Common myeloid progenitor, CD34-positive (primary cell): ENCODE measurements around the gene SLC24A3.

Experiments used
- CTCF ChIA-PET: fragments of 350-600 bp; sonication (Branson Sonifier 250); formaldehyde crosslinking; loops from one replicate; lab custom pipeline; 2021; ENCODE audit warnings: antibody characterized with exemption; lab: Charles Lee
- POLR2A ChIA-PET: fragments of 350-600 bp; sonication (Branson Sonifier 250); formaldehyde crosslinking; loops from one replicate; lab custom pipeline; 2021; ENCODE audit warnings: antibody characterized with exemption; lab: Charles Lee
- DNase-seq, 3 donors: peaks; one replicate each; pipeline versions ENCODE4 v3.0.0 to v3.0.0-alpha.2; 2013
- H3K27ac ChIP-seq, 2 experiments: 1 replicate in 1 of 2; 2 replicates in 1 of 2; pipeline ENCODE4 v1.7.0; 2013; ENCODE audit warnings: inconsistent platforms in 2 of 2, low read length in 2 of 2, mild to moderate bottlenecking in 2 of 2, low read depth in 1 of 2, moderate library complexity in 1 of 2; ENCODE audit not compliant: severe bottlenecking in 2 of 2, insufficient read depth in 1 of 2, poor library complexity in 1 of 2
- H3K27me3 ChIP-seq, 5 experiments: replicated peaks in 2 of 5; 1 replicate in 3 of 5; 2 replicates in 2 of 5; pipeline versions ENCODE4 v1.6.1 to v1.7.0; 2013; ENCODE audit warnings: low read length in 4 of 5, mild to moderate bottlenecking in 2 of 5, moderate library complexity in 2 of 5, inconsistent platforms in 1 of 5; ENCODE audit not compliant: insufficient read depth in 5 of 5, control insufficient read depth in 4 of 5
- H3K36me3 ChIP-seq, 4 experiments: 1 replicate in 2 of 4; 2 replicates in 2 of 4; pipeline versions ENCODE4 v1.6.1 to v1.7.0; 2013; ENCODE audit warnings: low read length in 3 of 4, control low read depth in 1 of 4, mild to moderate bottlenecking in 1 of 4; ENCODE audit not compliant: control insufficient read depth in 4 of 4, insufficient read depth in 4 of 4
- H3K4me1 ChIP-seq, 4 experiments: 1 replicate in 3 of 4; 2 replicates in 1 of 4; pipeline versions ENCODE4 v1.6.1 to v1.7.1; 2013; ENCODE audit warnings: low read length in 3 of 4, mild to moderate bottlenecking in 3 of 4, control low read depth in 1 of 4, inconsistent platforms in 1 of 4, moderate library complexity in 1 of 4; ENCODE audit not compliant: control insufficient read depth in 4 of 4, insufficient read depth in 4 of 4; ENCODE audit errors: control extremely low read depth in 1 of 4
- H3K4me3 ChIP-seq, 7 experiments: 1 replicate in 4 of 7; 2 replicates in 3 of 7; pipeline versions ENCODE4 v1.5.1 to v1.7.0; 2013; ENCODE audit warnings: mild to moderate bottlenecking in 7 of 7, low read length in 6 of 7, moderate library complexity in 6 of 7, inconsistent platforms in 2 of 7, low read depth in 2 of 7, control low read depth in 1 of 7; ENCODE audit not compliant: insufficient read depth in 4 of 7, control insufficient read depth in 1 of 7; ENCODE audit errors: extremely low read depth in 1 of 7
- H3K9me3 ChIP-seq, 5 experiments: 1 replicate in 4 of 5; 2 replicates in 1 of 5; pipeline versions ENCODE4 v1.6.1 to v1.7.1; 2013; ENCODE audit warnings: low read length in 4 of 5, mild to moderate bottlenecking in 2 of 5, inconsistent platforms in 1 of 5, low read depth in 1 of 5, moderate library complexity in 1 of 5; ENCODE audit not compliant: control insufficient read depth in 4 of 5, insufficient read depth in 2 of 5; ENCODE audit errors: control extremely low read depth in 1 of 5
- whole genome bisulfite sequencing: methylation state at CpG from one replicate; pipeline ENCODE4 v1.1.5; 2013; ENCODE audit not compliant: insufficient coverage; 5-methylcytosine and 5-hydroxymethylcytosine counted together

Gene SLC24A3

DNA sequence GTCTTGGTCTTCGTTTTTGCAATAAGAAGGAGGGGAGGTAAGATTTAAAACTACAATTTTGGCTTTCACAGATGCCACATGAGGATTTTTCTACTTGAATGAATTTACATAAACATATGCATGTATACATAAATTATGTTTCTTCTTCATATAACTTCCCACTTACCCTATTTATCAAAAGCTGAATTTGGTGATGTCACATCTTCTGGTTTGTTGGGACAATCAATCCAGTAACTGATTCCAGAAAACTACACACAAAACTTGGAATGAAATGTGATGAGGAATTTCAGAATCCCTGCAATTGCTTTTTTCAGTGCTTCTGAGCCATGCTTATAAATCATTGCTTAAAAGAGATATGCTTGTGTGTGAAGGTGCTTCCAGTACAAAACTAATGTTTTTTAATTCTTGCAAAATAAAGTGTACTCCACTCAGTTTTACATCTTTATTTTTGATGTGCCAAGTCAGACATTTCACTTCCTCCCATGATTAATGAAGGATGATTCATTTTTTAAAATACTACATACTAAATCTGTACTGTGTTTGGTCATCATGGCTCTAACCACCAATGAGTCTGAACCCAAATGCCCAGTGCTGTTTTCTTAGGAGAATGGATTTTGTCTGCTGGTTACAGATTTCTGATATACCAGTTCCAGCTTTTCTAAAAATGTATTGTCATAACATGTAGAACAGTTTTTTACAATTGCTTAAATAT lies 513.5 kb downstream of the SLC24A3 start:
- H3K9me3 ChIP-seq: peaks cover 0 to 2% (median 0%) of the 10 kb centered on the region in 5 experiments
- CTCF ChIA-PET: interaction anchor here (1.1 kb wide), 1 partner anchor 84 kb away, joined by 3 read pairs; no protein-coding TSS in a partner anchor
- POLR2A ChIA-PET: no interaction called here
- H3K36me3 ChIP-seq: no peaks in the 10 kb centered on the region
- no peaks in the 10 kb centered on the region for H3K27me3 ChIP-seq
- H3K4me1 ChIP-seq: peaks cover 0 to 12% (median 3%) of the 10 kb centered on the region in 4 experiments
- WGBS: no CpG with 5 or more reads among the region's 1 CpG
- DNase-seq: no peak
- no peak overlapping the region for H3K27ac ChIP-seq
- H3K4me3 ChIP-seq: no peak overlapping the region

DNA sequence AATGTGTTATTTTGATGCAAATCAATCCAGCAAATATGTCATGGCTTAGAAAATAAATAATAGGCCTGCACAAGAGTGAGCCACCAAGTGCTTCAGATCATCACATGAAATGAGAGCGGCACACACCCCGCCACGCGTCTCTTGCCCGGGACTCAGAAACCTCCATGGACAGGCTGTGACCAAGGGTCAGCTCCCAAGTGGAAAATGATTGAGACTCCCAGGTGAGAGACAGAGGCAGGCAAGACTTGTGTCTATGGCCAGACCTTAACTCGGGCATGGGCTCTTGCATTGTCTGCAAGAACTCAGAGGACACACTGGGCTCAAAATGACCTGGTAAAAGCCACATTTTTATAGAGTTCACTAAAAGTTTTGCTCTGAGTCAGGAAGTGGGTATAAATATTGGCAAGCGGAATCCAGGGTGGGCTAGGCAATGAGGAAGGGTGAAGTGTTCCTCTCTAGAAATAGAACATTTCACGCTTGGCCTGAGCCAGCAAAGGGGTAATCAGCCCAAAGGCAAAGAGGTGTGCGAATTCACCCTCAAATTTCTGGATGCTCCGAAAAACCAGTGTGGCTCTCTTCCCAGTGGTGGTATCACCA lies 514.9 kb downstream of the SLC24A3 start:
- ChIA-PET CTCF (no interaction called here), POLR2A (no interaction called here)
- no peak overlapping the region for H3K27ac ChIP-seq
- DNase-seq: no peak
- peaks cover 0 to 2% (median 0%) of the 10 kb centered on the region in 5 experiments for H3K9me3 ChIP-seq
- H3K4me3 ChIP-seq: no peak overlapping the region
- H3K27me3 ChIP-seq: no peaks in the 10 kb centered on the region
- no peaks in the 10 kb centered on the region for H3K36me3 ChIP-seq
- 92% methylated on average over 9 of the region's 10 CpGs for WGBS
- peaks cover 0 to 12% (median 3%) of the 10 kb centered on the region in 4 experiments for H3K4me1 ChIP-seq

DNA sequence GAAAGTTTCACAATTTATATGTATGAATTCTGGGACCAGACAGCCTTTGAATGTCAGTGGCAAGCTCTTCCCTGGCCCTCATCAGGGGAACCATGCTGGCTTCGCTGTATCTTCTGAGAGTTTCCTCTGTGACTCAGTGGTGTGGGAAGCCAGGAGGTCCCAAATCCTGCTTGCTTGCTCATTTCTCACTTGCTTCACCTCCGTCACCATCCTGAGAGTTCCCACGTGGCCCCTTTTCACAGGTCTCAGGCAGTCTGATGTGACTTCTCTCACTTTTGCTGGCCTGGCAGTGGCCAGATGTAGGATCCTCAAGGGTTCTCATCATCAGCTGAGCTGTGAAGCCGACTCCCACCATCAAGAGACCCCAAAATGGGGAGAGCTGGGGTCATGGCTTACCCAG lies 517.2 kb downstream of the SLC24A3 start:
- no peak overlapping the region for H3K4me3 ChIP-seq
- no peaks in the 10 kb centered on the region for H3K36me3 ChIP-seq
- H3K9me3 ChIP-seq: peaks cover 0 to 2% (median 0%) of the 10 kb centered on the region in 5 experiments
- H3K27ac ChIP-seq: no peak overlapping the region
- peaks cover 0 to 13% (median 3%) of the 10 kb centered on the region in 4 experiments for H3K4me1 ChIP-seq
- CTCF ChIA-PET: interaction anchor here (0.6 to 1.4 kb wide), 3 partner anchors 23 to 42 kb away, joined by 3 read pairs; no protein-coding TSS in a partner anchor
- POLR2A ChIA-PET: no interaction called here
- WGBS: 100% methylated on average over 3 of the region's 4 CpGs
- DNase-seq: no peak
- H3K27me3 ChIP-seq: no peaks in the 10 kb centered on the region

DNA sequence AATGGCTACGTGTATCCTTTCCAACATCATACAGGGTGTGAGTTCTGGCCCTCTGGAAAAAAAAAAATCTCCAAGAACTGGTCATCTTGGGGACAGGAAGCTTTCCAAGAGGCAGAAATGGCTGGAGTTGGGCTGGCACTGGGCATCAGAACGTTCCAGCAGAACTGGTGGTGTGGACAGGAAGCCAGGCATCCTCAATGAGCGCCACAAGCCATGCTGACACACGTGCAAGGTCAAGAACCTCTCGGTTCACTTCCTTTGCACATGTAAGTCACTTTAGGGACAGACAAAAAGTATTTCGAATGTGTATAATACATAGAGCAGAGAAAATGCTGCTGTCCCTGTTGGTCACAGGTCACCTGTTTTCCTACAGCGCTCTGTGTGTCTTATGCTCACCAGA lies 518.3 kb downstream of the SLC24A3 start:
- POLR2A ChIA-PET: no interaction called here
- CTCF ChIA-PET: interaction anchor here (1.0 kb wide), 1 partner anchor 12 kb away, joined by 4 read pairs; no protein-coding TSS in a partner anchor
- Histone ChIP-seq H3K9me3 (peaks cover 0 to 2% (median 0%) of the 10 kb centered on the region in 5 experiments), H3K4me3 (no peak overlapping the region), H3K36me3 (no peaks in the 10 kb centered on the region), H3K4me1 (peaks cover 2 to 23% (median 12%) of the 10 kb centered on the region in 4 experiments), H3K27me3 (no peaks in the 10 kb centered on the region), H3K27ac (no peak overlapping the region)
- DNase-seq: no peak
- WGBS: 0% methylated on average over 1 of the region's 7 CpGs

DNA sequence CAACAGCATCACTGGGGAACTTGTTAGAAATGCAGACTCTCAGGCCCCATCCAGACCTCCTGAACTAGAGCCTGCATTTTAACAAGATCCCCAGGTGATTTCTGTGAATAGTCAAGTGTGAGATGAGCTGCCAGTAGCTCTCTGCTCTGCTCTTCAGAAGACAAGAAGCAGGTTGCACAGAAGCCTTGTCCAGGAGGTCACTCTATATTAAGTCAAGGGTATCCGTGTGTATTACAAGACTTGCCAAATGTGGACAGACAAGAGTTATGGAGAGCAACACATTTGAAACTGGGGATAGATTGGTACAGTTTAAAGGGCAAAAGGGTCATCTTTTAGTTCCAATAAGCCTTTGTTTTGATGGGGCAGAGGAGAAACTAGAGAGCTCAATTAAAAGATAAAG lies 522.4 kb downstream of the SLC24A3 start:
- Histone ChIP-seq H3K9me3 (no peaks in the 10 kb centered on the region), H3K4me1 (peaks cover 4 to 24% (median 12%) of the 10 kb centered on the region in 4 experiments), H3K36me3 (no peaks in the 10 kb centered on the region), H3K4me3 (no peak overlapping the region), H3K27ac (peak overlapping the region in 1 of 2 experiments; percentile 71), H3K27me3 (no peaks in the 10 kb centered on the region)
- ChIA-PET CTCF (interaction anchor here (0.6 to 1.0 kb wide), 3 partner anchors 20 to 51 kb away, joined by 3 read pairs; no protein-coding TSS in a partner anchor), POLR2A (interaction anchor here (1.4 kb wide), 1 partner anchor 23 kb away, joined by 3 read pairs; no protein-coding TSS in a partner anchor)
- DNase-seq: no peak
- WGBS: 100% methylated on average over 1 of the region's 1 CpG

GRCh38 chr20:19735446-19735845 lies 523.0 kb downstream of the SLC24A3 start:
- DNase-seq: peak; percentile 62 to 92 (median 87)
- Histone ChIP-seq H3K36me3 (no peaks in the 10 kb centered on the region), H3K9me3 (no peaks in the 10 kb centered on the region), H3K4me1 (peaks cover 4 to 24% (median 12%) of the 10 kb centered on the region in 4 experiments), H3K27me3 (no peaks in the 10 kb centered on the region), H3K27ac (peak overlapping the region in 1 of 2 experiments; percentile 71), H3K4me3 (peak overlapping the region in 1 of 7 experiments; percentile 19)
- CTCF ChIA-PET: interaction anchor here (0.6 to 1.0 kb wide), 3 partner anchors 21 to 50 kb away, joined by 3 read pairs; no protein-coding TSS in a partner anchor
- POLR2A ChIA-PET: interaction anchor here (0.7 to 1.4 kb wide), 3 partner anchors 10 to 1157 kb away, joined by 3 to 5 read pairs (median 3); no protein-coding TSS in a partner anchor
- 3% methylated on average over 6 of the region's 6 CpGs for WGBS
